ENCODE measurements around the gene TBC1D5. TPM values are rescaled to one million over a fixed set of nuclear protein-coding genes. Genes with fewer than 3 reads are reported as not detected.
"Not testable (repeated sequence)": the region's sequence is repeated elsewhere in the genome, so short reads cannot be mapped to it uniquely, and the experiment has no call there.

TBC1D5 gene
- total RNA-seq, 4 donors from 2014 or later: 21.3 to 86.4 (median 48.1) TPM

DNA sequence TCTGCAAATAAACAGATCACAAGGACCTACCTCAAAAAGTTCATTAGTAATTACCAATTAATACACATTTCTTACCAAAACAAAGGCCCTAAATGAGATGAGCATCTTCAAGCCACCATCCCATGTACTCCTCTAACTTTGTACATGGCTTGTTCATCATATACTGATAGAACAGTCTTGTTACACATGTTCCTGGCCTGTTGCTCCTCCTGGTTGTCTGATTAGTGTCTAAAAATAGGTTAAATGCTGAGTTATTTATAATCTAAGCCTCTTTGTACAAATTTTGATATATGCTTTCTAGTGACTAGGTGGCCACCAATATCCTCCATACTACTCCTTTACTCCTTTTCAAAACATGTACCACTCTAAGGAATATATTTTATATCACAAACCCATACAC lies 25.0 kb downstream of the TBC1D5 start:
- Histone ChIP-seq H3K27ac (no peak overlapping the region), H3K4me3 (no peak overlapping the region), H3K27me3 (no peaks in the 10 kb centered on the region), H3K36me3 (peaks cover 0 to 16% (median 7%) of the 10 kb centered on the region in 4 donors), H3K4me1 (peaks cover 0 to 4% (median 0%) of the 10 kb centered on the region in 4 donors), H3K9me3 (peaks cover 0 to 12% of the 10 kb centered on the region in 2 donors)
- TF ChIP-seq POLR2A (IDR thresholded peaks at IDR 0.05) (no peak), POLR2AphosphoS5 (IDR thresholded peaks at IDR 0.05) (no peak), EP300 (IDR thresholded peaks at IDR 0.05; ENCODE audit: low read depth) (no peak)
- TF ChIP-seq, protein P1, sequence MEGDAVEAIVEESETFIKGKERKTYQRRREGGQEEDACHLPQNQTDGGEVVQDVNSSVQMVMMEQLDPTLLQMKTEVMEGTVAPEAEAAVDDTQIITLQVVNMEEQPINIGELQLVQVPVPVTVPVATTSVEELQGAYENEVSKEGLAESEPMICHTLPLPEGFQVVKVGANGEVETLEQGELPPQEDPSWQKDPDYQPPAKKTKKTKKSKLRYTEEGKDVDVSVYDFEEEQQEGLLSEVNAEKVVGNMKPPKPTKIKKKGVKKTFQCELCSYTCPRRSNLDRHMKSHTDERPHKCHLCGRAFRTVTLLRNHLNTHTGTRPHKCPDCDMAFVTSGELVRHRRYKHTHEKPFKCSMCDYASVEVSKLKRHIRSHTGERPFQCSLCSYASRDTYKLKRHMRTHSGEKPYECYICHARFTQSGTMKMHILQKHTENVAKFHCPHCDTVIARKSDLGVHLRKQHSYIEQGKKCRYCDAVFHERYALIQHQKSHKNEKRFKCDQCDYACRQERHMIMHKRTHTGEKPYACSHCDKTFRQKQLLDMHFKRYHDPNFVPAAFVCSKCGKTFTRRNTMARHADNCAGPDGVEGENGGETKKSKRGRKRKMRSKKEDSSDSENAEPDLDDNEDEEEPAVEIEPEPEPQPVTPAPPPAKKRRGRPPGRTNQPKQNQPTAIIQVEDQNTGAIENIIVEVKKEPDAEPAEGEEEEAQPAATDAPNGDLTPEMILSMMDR (IDR thresholded peaks at IDR 0.05): no peak
- no peak for DNase-seq
- in situ Hi-C loops (cut with MboI; ENCODE audit: low pct_ligation_motif_present in 1 of 4, low pct_unique_long_range_greater_than_20kb in 1 of 4, low sequenced_read_pairs in 3 of 4) (no loop called here), intact Hi-C loops (cut with DNase I; ENCODE audit: low total_unique reads) (no loop called here)

DNA sequence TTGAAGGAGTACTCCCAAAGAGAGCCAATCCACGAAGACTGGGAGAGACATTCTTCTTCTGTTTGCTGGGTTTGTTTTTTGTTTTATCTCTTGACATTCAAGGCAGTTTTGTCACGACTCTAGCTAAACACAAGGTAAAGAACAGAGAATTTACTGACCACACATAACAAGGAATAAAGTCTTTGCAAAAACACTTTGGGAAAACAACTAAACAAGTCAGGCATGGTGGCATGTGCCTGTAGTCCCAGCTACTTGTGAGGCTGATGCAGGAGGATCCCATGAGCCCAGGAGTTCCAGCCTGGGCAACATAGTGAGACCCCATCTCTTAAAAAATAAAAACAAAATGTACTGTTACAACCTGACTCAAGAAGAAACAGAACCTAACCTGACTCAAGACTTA lies 28.0 kb downstream of the TBC1D5 start:
- Histone ChIP-seq H3K4me1 (no peaks in the 10 kb centered on the region), H3K36me3 (peaks cover 0 to 16% (median 7%) of the 10 kb centered on the region in 4 donors), H3K9me3 (peaks cover 0 to 12% of the 10 kb centered on the region in 2 donors), H3K4me3 (no peak overlapping the region), H3K27me3 (no peaks in the 10 kb centered on the region), H3K27ac (no peak overlapping the region)
- intact Hi-C loops (cut with DNase I; ENCODE audit: low total_unique reads): no loop called here
- in situ Hi-C loops (cut with MboI; ENCODE audit: low pct_ligation_motif_present in 1 of 4, low pct_unique_long_range_greater_than_20kb in 1 of 4, low sequenced_read_pairs in 3 of 4): no loop called here
- WGBS, 2 donors (ENCODE audit: low coverage in 1 of 2): 94 to 100% methylated on average over 2 of the region's 2 CpGs
- no peak for DNase-seq
- TF ChIP-seq POLR2A (IDR thresholded peaks at IDR 0.05): no peak
- no peak for TF ChIP-seq POLR2AphosphoS5 (IDR thresholded peaks at IDR 0.05)
- no peak for TF ChIP-seq EP300 (IDR thresholded peaks at IDR 0.05; ENCODE audit: low read depth)
- TF ChIP-seq, protein P1 (IDR thresholded peaks at IDR 0.05): no peak

DNA sequence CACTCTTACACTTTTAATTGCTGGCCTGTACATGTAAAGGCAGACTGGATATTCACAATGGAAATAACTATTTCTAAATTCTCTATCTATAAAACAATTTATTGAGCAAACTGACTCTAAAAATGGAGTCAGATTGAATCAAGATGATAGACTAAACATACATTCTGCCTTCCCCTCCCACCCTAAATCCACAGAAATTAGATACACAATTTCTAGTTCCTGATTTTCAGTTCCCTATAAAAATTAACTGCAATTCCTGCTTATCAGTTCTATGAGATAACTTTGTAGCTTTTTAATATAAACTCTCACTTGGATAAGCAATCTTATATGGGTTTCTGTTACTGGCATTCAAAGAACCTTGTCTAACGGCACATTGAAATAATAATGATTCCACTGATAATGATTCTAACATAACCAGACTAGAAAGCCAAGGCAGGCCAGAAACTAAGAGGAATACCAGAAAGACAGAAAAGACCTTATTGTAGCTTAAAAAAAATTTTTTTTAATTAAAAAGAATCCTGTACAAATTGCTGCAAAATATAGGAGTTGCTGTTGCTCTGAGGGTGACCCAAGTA lies 33.1 kb downstream of the TBC1D5 start:
- H3K4me1 ChIP-seq: peaks cover 0 to 4% (median 0%) of the 10 kb centered on the region in 4 donors
- H3K4me3 ChIP-seq: no peak overlapping the region
- no peaks in the 10 kb centered on the region for H3K27me3 ChIP-seq
- WGBS, 2 donors (ENCODE audit: low coverage in 1 of 2): 89% methylated on average over 1 of the region's 1 CpG
- peaks cover 0 to 4% of the 10 kb centered on the region in 2 donors for H3K9me3 ChIP-seq
- TF ChIP-seq EP300 (IDR thresholded peaks at IDR 0.05; ENCODE audit: low read depth) (no peak), POLR2A (IDR thresholded peaks at IDR 0.05) (no peak), POLR2AphosphoS5 (IDR thresholded peaks at IDR 0.05) (no peak)
- TF ChIP-seq, protein P1 (IDR thresholded peaks at IDR 0.05): no peak
- H3K36me3 ChIP-seq: peaks cover 0 to 9% (median 3%) of the 10 kb centered on the region in 4 donors
- H3K27ac ChIP-seq: no peak overlapping the region
- intact Hi-C loops (cut with DNase I; ENCODE audit: low total_unique reads): no loop called here
- no peak for DNase-seq
- in situ Hi-C loops (cut with MboI; ENCODE audit: low pct_ligation_motif_present in 1 of 4, low pct_unique_long_range_greater_than_20kb in 1 of 4, low sequenced_read_pairs in 3 of 4): no loop called here

DNA sequence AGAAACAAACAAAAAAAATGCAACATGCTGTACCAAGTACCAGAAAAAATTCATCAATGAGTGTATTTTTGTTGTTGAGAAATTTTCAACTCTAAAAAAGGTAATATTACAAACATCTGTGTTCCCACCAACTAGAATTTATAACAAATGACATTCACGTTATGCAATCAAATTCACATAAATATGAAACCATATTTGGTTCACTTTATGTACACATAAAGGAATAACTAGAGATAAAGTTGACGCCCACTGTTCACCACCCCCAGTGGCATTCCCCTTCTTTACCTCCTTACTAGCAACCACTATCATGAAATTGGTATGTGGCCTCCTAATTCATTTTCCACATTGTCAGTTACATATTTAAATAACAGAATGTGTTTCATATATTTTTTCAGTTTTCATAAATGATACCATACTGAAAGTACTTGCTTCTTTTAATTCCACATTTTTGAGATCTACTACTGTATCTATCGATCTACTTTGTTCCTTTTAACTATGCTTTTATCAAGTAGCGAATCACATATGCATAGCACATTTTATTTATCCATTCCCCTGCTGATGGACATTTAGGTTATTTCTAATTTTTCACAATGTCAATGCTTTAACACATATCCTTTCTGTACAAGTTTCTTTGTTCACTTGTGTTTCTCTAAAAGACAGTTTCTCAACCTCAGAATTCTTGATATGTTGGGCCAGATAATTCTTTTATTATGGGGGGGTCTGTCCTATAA lies 34.5 kb downstream of the TBC1D5 start:
- Histone ChIP-seq H3K4me3 (no peak overlapping the region), H3K27ac (no peak overlapping the region), H3K9me3 (no peaks in the 10 kb centered on the region), H3K36me3 (no peaks in the 10 kb centered on the region), H3K4me1 (peaks cover 0 to 4% (median 0%) of the 10 kb centered on the region in 4 donors), H3K27me3 (no peaks in the 10 kb centered on the region)
- 86 to 88% methylated on average over 4 of the region's 4 CpGs for whole genome bisulfite sequencing, 2 donors (ENCODE audit: low coverage in 1 of 2)
- no peak for DNase-seq
- in situ Hi-C loops (cut with MboI; ENCODE audit: low pct_ligation_motif_present in 1 of 4, low pct_unique_long_range_greater_than_20kb in 1 of 4, low sequenced_read_pairs in 3 of 4) (no loop called here), intact Hi-C loops (cut with DNase I; ENCODE audit: low total_unique reads) (no loop called here)
- TF ChIP-seq POLR2AphosphoS5 (IDR thresholded peaks at IDR 0.05) (no peak), EP300 (IDR thresholded peaks at IDR 0.05; ENCODE audit: low read depth) (no peak), POLR2A (IDR thresholded peaks at IDR 0.05) (no peak)
- TF ChIP-seq, protein P1 (IDR thresholded peaks at IDR 0.05): no peak

DNA sequence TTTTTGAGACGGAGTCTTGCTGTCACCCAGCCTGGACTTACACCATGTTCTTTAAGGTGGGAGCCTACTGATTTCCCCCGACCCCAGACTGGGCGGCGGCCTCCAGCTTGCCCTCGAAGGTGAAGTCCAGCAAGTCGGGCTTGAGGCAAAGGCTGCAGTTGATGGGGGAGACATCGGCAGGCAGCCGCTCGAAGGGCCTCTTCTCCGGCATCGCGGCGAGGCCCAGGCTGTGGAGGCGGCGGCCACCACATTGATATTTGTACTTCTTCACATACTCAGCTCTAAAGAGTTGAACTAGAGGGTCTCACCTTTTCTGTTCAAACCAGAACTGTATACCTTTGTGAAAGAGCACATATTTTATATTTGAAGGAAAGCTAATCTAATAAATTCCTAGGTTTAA lies 36.4 kb downstream of the TBC1D5 start:
- H3K4me3 ChIP-seq; H3K4me1 ChIP-seq; in situ Hi-C loops (cut with MboI; ENCODE audit: low pct_ligation_motif_present in 1 of 4, low pct_unique_long_range_greater_than_20kb in 1 of 4, low sequenced_read_pairs in 3 of 4); intact Hi-C loops (cut with DNase I; ENCODE audit: low total_unique reads); H3K27ac ChIP-seq; H3K9me3 ChIP-seq; H3K27me3 ChIP-seq; H3K36me3 ChIP-seq; DNase-seq: not testable (repeated sequence)
- WGBS, 2 donors (ENCODE audit: low coverage in 1 of 2): 98% methylated on average over 15 of the region's 15 CpGs; no CpG with 5 or more reads in 1 of the 2 donors

DNA sequence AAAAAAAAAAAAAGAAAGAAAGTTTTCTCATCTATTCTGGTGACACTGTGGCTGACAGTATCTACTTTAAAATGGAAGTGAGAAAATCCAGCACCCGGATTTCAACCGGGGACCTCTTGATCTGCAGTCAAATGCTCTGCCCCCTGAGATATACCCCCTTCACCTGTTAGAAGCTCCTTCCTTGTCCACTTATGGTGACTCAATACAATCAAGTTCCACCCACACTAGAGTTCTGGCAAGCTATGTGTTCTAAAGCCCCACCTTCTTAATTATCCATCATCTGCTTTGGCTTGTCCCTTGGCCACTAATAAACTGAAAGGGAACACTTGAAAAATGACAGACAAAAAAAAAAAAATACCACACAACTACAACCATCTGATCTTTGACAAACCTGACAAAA lies 42.6 kb downstream of the TBC1D5 start:
- H3K36me3 ChIP-seq; DNase-seq; H3K4me3 ChIP-seq; H3K4me1 ChIP-seq; H3K27ac ChIP-seq; H3K9me3 ChIP-seq; intact Hi-C loops (cut with DNase I; ENCODE audit: low total_unique reads); H3K27me3 ChIP-seq; in situ Hi-C loops (cut with MboI; ENCODE audit: low pct_ligation_motif_present in 1 of 4, low pct_unique_long_range_greater_than_20kb in 1 of 4, low sequenced_read_pairs in 3 of 4): not testable (repeated sequence)
- WGBS, 2 donors (ENCODE audit: low coverage in 1 of 2): 100% methylated on average over 2 of the region's 2 CpGs; no CpG with 5 or more reads in 1 of the 2 donors
